ENCODE results near the gene NUP210.

DNA sequence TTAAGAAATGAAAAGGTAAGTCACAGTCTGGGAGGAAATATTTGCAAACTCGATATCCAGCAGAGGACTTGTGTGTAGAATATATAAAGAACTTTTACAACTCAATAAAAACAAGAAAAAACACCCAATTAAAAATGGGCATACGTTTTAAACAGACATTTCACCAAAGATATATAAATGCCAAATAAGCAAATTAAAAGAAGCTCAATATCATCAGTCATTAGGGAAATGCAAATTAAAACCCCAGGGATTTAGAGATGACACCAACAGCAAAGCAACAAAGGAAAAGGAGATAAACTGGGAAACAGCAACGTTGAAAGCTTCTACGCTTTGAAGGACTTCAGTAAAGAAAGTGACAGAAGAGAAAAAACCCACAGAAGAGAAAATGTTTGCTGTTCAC lies 132.3 kb downstream of the NUP210 start:
- TF ChIP-seq, protein P1, sequence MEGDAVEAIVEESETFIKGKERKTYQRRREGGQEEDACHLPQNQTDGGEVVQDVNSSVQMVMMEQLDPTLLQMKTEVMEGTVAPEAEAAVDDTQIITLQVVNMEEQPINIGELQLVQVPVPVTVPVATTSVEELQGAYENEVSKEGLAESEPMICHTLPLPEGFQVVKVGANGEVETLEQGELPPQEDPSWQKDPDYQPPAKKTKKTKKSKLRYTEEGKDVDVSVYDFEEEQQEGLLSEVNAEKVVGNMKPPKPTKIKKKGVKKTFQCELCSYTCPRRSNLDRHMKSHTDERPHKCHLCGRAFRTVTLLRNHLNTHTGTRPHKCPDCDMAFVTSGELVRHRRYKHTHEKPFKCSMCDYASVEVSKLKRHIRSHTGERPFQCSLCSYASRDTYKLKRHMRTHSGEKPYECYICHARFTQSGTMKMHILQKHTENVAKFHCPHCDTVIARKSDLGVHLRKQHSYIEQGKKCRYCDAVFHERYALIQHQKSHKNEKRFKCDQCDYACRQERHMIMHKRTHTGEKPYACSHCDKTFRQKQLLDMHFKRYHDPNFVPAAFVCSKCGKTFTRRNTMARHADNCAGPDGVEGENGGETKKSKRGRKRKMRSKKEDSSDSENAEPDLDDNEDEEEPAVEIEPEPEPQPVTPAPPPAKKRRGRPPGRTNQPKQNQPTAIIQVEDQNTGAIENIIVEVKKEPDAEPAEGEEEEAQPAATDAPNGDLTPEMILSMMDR (IDR thresholded peaks at IDR 0.05): no peak
- TF ChIP-seq POLR2A (IDR thresholded peaks at IDR 0.05): no peak

All from testis (tissue), 2 donors.